ENCODE results near the gene MRPL27. TPM values are rescaled to one million over a fixed set of nuclear protein-coding genes. Genes with fewer than 3 reads are reported as not detected.
A peak's percentile ranks its signal among the peaks of the same experiment; 100 is the strongest.

Gene MRPL27
- total RNA-seq, 4 donors from 2014 or later: 14.0 to 72.8 (median 64.4) TPM

GRCh38 chr17:50348522-50349242, 24.3 kb downstream of the MRPL27 start:
- no peak overlapping the region for H3K4me3 ChIP-seq
- no peak overlapping the region for H3K27ac ChIP-seq
- H3K27me3 ChIP-seq: no peaks in the 10 kb centered on the region
- H3K4me1 ChIP-seq: peaks cover 0 to 19% (median 8%) of the 10 kb centered on the region in 4 donors
- peaks cover 0 to 12% (median 0%) of the 10 kb centered on the region in 3 donors for H3K36me3 ChIP-seq
- DNase-seq: peak in 1 of 3 donors; percentile 35
- no peak for TF ChIP-seq POLR2A (IDR thresholded peaks at IDR 0.05)
- TF ChIP-seq CTCF (IDR thresholded peaks at IDR 0.05): no peak
- H3K9me3 ChIP-seq: no peaks in the 10 kb centered on the region

GRCh38 chr17:50347894-50348291, 25.1 kb downstream of the MRPL27 start:
- Histone ChIP-seq H3K36me3 (peaks cover 0 to 4% (median 0%) of the 10 kb centered on the region in 3 donors), H3K4me3 (no peak overlapping the region), H3K27me3 (no peaks in the 10 kb centered on the region), H3K9me3 (no peaks in the 10 kb centered on the region), H3K27ac (no peak overlapping the region), H3K4me1 (peaks cover 0 to 19% (median 8%) of the 10 kb centered on the region in 4 donors)
- DNase-seq: no peak
- TF ChIP-seq CTCF (IDR thresholded peaks at IDR 0.05) (no peak), POLR2A (IDR thresholded peaks at IDR 0.05) (no peak)

- Histone ChIP-seq H3K9me3 (no peaks in the 10 kb centered on the region), H3K27ac (peak overlapping the region in 2 of 4 donors; percentile 82 to 85), H3K27me3 (no peaks in the 10 kb centered on the region), H3K4me3 (peak overlapping the region; percentile 80 to 99 (median 86)), H3K4me1 (peaks cover 0 to 19% (median 8%) of the 10 kb centered on the region in 4 donors), H3K36me3 (no peaks in the 10 kb centered on the region)
- no peak for TF ChIP-seq POLR2A (IDR thresholded peaks at IDR 0.05)
- TF ChIP-seq CTCF (IDR thresholded peaks at IDR 0.05): no peak
- peak in 1 of 3 donors; percentile 46 for DNase-seq
These were observed 25.7 kb downstream of the MRPL27 start for GRCh38 chr17:50347117-50347893.

- no peak for TF ChIP-seq CTCF (IDR thresholded peaks at IDR 0.05)
- TF ChIP-seq POLR2A (IDR thresholded peaks at IDR 0.05): peak in 1 of 2 donors; percentile 2
- DNase-seq: peak; percentile 46 to 70 (median 69)
- Histone ChIP-seq H3K4me1 (peaks cover 0 to 19% (median 8%) of the 10 kb centered on the region in 4 donors), H3K27ac (peak overlapping the region; percentile 54 to 85 (median 72)), H3K9me3 (no peaks in the 10 kb centered on the region), H3K4me3 (peak overlapping the region; percentile 80 to 99 (median 86)), H3K27me3 (no peaks in the 10 kb centered on the region), H3K36me3 (no peaks in the 10 kb centered on the region)
These were observed 26.5 kb downstream of the MRPL27 start for GRCh38 chr17:50346313-50347116.

Data from Peyer's patch (tissue), 4 donors.